ENCODE data around the gene PPM1H. TPM values are rescaled to one million over a fixed set of nuclear protein-coding genes. Genes with fewer than 3 reads are reported as not detected.
A peak's percentile ranks its signal among the peaks of the same experiment; 100 is the strongest.

Gene PPM1H
- total and polyA plus RNA-seq, 2 of the 8 experiments (the other 6 are each of a cell fraction or from before 2014, with no cell fraction given) = 16.4 to 36.1 TPM

GRCh38 chr12:62722971-62723680 is 211.8 kb downstream of the PPM1H start:
- Histone ChIP-seq H4K20me1 (replicated peaks in 1 of 2; ENCODE audit: control insufficient read depth in 1 of 2, insufficient read depth in 2 of 2, low read length in 2 of 2) (no peaks in the 10 kb centered on the region), H3K79me1 (ENCODE audit: low read depth, low read length) (no peaks in the 10 kb centered on the region), H4K5ac (ENCODE audit: insufficient read length, low read depth, low read length) (no peak overlapping the region), H3K23me2 (ENCODE audit: low read depth, low read length) (no peaks in the 10 kb centered on the region), H3K4me2 (ENCODE audit: insufficient read depth in 1 of 2, low read depth in 2 of 2, low read length in 2 of 2) (no peak overlapping the region), H2BK15ac (ENCODE audit: low read length) (no peak overlapping the region), H3K79me2 (ENCODE audit: control insufficient read depth in 1 of 2, insufficient read depth in 2 of 2, low read length in 2 of 2) (peaks cover 0 to 2% of the 10 kb centered on the region in 2 experiments; a peak in 1 of 4 replicates), H3K27ac (ENCODE audit: low read depth, low read length) (no peak overlapping the region), H3K18ac (ENCODE audit: extremely low read depth, low read length) (no peak overlapping the region), H3K4ac (replicated peaks; ENCODE audit: insufficient read length, low read depth, low read length) (no peak overlapping the region), H2BK12ac (ENCODE audit: low read depth, low read length) (peak overlapping the region; percentile 93), H3K23ac (ENCODE audit: insufficient read length) (no peak overlapping the region), H3K4me1 (replicated peaks in 1 of 4; ENCODE audit: control insufficient read depth in 3 of 4, insufficient read depth in 4 of 4, low read length in 3 of 4) (peaks cover 8 to 20% (median 11%) of the 10 kb centered on the region in 4 experiments), H4K8ac (ENCODE audit: extremely low read depth, insufficient read depth, low read length) (no peak overlapping the region), H3K36me3 (ENCODE audit: control insufficient read depth in 2 of 4, insufficient read depth in 4 of 4, low read length in 3 of 4) (peaks cover 0 to 2% (median 0%) of the 10 kb centered on the region in 4 experiments; a peak in 1 of 8 replicates), H3K27me3 (replicated peaks in 1 of 4; ENCODE audit: control insufficient read depth in 3 of 4, extremely low read depth in 1 of 4, insufficient read depth in 3 of 4, low read length in 3 of 4) (no peaks in the 10 kb centered on the region), H4K91ac (replicated peaks; ENCODE audit: insufficient read length, low read length) (no peak overlapping the region), H3K56ac (replicated peaks; ENCODE audit: insufficient read length, low read depth, low read length) (no peak overlapping the region), H3K9ac (replicated peaks in 1 of 4; ENCODE audit: extremely low read depth in 1 of 4, low read depth in 3 of 4, low read length in 3 of 4) (no peak overlapping the region), H3K4me3 (ENCODE audit: extremely low read depth in 1 of 4, insufficient read depth in 2 of 4, low read depth in 3 of 4, low read length in 4 of 4) (no peak overlapping the region), H3K9me3 (ENCODE audit: insufficient read depth in 2 of 2, low read depth in 1 of 2, low read length in 1 of 2) (no peaks in the 10 kb centered on the region), H2AK5ac (ENCODE audit: low read depth, low read length) (no peak overlapping the region), H3K14ac (ENCODE audit: insufficient read length) (no peak overlapping the region), H2AFZ (ENCODE audit: low read length) (no peak overlapping the region), H2BK20ac (ENCODE audit: low read length) (0 out of 2 replicates have a peak overlapping the region, but pooled peaks have one; percentile 3), H2BK5ac (ENCODE audit: low read depth, low read length) (no peak overlapping the region), H2BK120ac (replicated peaks; ENCODE audit: low read depth, low read length) (peak overlapping the region; percentile 19)
- DNase-seq (ENCODE audit: low read depth in 1 of 2, low spot score in 2 of 2) = no peak
- ChIA-PET POLR2A (ENCODE audit: partially characterized antibody) (interaction anchor here (1.1 kb wide), 1 partner anchor 103 kb away, joined by 5 read pairs; no protein-coding TSS in a partner anchor), CTCF (ENCODE audit: partially characterized antibody) (interaction anchor here (1.0 kb wide), 1 partner anchor 16 kb away, joined by 6 read pairs; no protein-coding TSS in a partner anchor)
- TF ChIP-seq SP2 (IDR thresholded peaks at IDR 0.05; ENCODE audit: low read length) (no peak), BCL11A (IDR thresholded peaks at IDR 0.05; ENCODE audit: low read depth in 2 of 2, low read length in 2 of 2) (no peak), CHD1 (IDR thresholded peaks at IDR 0.05; ENCODE audit: low read depth, low read length) (no peak), CEBPB (IDR thresholded peaks at IDR 0.05; ENCODE audit: low read depth, low read length) (no peak), ATF2 (IDR thresholded peaks at IDR 0.05; ENCODE audit: low read length) (no peak), JUND (IDR thresholded peaks at IDR 0.05; ENCODE audit: low read length) (no peak), RNF2 (IDR thresholded peaks at IDR 0.05; ENCODE audit: borderline replicate concordance, low read depth, low read length, missing control alignments, poor library complexity, severe bottlenecking) (no peak), SRF (IDR thresholded peaks at IDR 0.05; ENCODE audit: low read depth, low read length) (no peak), NANOG (IDR thresholded peaks at IDR 0.05; ENCODE audit: insufficient read depth, low read depth, low read length, poor library complexity, severe bottlenecking) (no peak), TBP (IDR thresholded peaks at IDR 0.05; ENCODE audit: low read depth, low read length) (no peak), YY1 (IDR thresholded peaks at IDR 0.05; ENCODE audit: low read depth, low read length) (no peak)
- FAIRE-seq = no peak
- 87% methylated on average over 3 of the region's 3 CpGs; no CpG with 5 or more reads in 1 of the 2 experiments for WGBS, 2 experiments (ENCODE audit: extremely low coverage in 1 of 2, insufficient coverage in 1 of 2, insufficient read length in 1 of 2, insufficient replicate concordance in 2 of 2, low coverage in 1 of 2, low lambda C conversion rate in 2 of 2, missing lambda C conversion rate in 1 of 2)
